ENCODE data around the gene DST. TPM values are rescaled to one million over a fixed set of nuclear protein-coding genes. Genes with fewer than 3 reads are reported as not detected.
A peak's percentile ranks its signal among the peaks of the same experiment; 100 is the strongest.

Gene DST
- total and polyA plus RNA-seq, 2 donors (not counting 1 experiment from before 2014, with no cell fraction given): 78.6 to 670 TPM

GRCh38 chr6:56416247-56416646 is 226.4 kb downstream of the DST start:
- no peak overlapping the region for H3K9ac ChIP-seq (ENCODE audit: insufficient read depth, low read length)
- H3K79me2 ChIP-seq (ENCODE audit: control insufficient read depth, insufficient read depth, low read length): no peaks in the 10 kb centered on the region
- H3K9me3 ChIP-seq (ENCODE audit: control insufficient read depth, insufficient read depth, low read depth, low read length): no peaks in the 10 kb centered on the region
- no peaks in the 10 kb centered on the region for H3K27me3 ChIP-seq (ENCODE audit: control insufficient read depth, insufficient read depth, low read length)
- H3K4me1 ChIP-seq (ENCODE audit: control insufficient read depth, extremely low read depth, insufficient read depth, low read length): no peaks in the 10 kb centered on the region
- no peak overlapping the region for H3K4me3 ChIP-seq (replicated peaks in 1 of 4; ENCODE audit: control extremely low read depth in 1 of 4, insufficient read depth in 1 of 4, low read depth in 3 of 4, low read length in 4 of 4)
- no peak overlapping the region for H3K27ac ChIP-seq (ENCODE audit: insufficient read depth, low read length)
- H3K4me2 ChIP-seq (ENCODE audit: extremely low read depth, insufficient read depth, low read length): peak overlapping the region; percentile 61
- no peaks in the 10 kb centered on the region for H3K36me3 ChIP-seq (ENCODE audit: control insufficient read depth, insufficient read depth, low read length)
- peak in 1 of 2 donors; percentile 68 for DNase-seq (ENCODE audit: low read depth in 2 of 2)
- H2AFZ ChIP-seq (ENCODE audit: low read length): peak overlapping the region; percentile 16
- H4K20me1 ChIP-seq (ENCODE audit: control insufficient read depth, extremely low read depth, insufficient read depth, low read length): no peaks in the 10 kb centered on the region
- TF ChIP-seq CTCF (conservative IDR thresholded peaks at IDR 0.05 in 1 of 2, IDR thresholded peaks at IDR 0.05 in 1 of 2; ENCODE audit: low read depth in 1 of 2, low read length in 2 of 2) (no peak), EZH2 (IDR thresholded peaks at IDR 0.05; ENCODE audit: low read length, missing control alignments) (no peak)

GRCh38 chr6:56408976-56409375 is 233.7 kb downstream of the DST start:
- H2AFZ ChIP-seq (ENCODE audit: low read length): no peak overlapping the region
- H3K4me1 ChIP-seq (ENCODE audit: control insufficient read depth, extremely low read depth, insufficient read depth, low read length): no peaks in the 10 kb centered on the region
- no peaks in the 10 kb centered on the region for H3K9me3 ChIP-seq (ENCODE audit: control insufficient read depth, insufficient read depth, low read depth, low read length)
- no peaks in the 10 kb centered on the region for H3K36me3 ChIP-seq (ENCODE audit: control insufficient read depth, insufficient read depth, low read length)
- H3K79me2 ChIP-seq (ENCODE audit: control insufficient read depth, insufficient read depth, low read length): no peaks in the 10 kb centered on the region
- DNase-seq (ENCODE audit: low read depth in 2 of 2): no peak
- no peaks in the 10 kb centered on the region for H3K27me3 ChIP-seq (ENCODE audit: control insufficient read depth, insufficient read depth, low read length)
- H4K20me1 ChIP-seq (ENCODE audit: control insufficient read depth, extremely low read depth, insufficient read depth, low read length): no peaks in the 10 kb centered on the region
- no peak overlapping the region for H3K4me2 ChIP-seq (ENCODE audit: extremely low read depth, insufficient read depth, low read length)
- TF ChIP-seq EZH2 (IDR thresholded peaks at IDR 0.05; ENCODE audit: low read length, missing control alignments) (no peak), CTCF (conservative IDR thresholded peaks at IDR 0.05 in 1 of 2, IDR thresholded peaks at IDR 0.05 in 1 of 2; ENCODE audit: low read depth in 1 of 2, low read length in 2 of 2) (no peak)
- H3K4me3 ChIP-seq (replicated peaks in 1 of 4; ENCODE audit: control extremely low read depth in 1 of 4, insufficient read depth in 1 of 4, low read depth in 3 of 4, low read length in 4 of 4): no peak overlapping the region
- no peak overlapping the region for H3K27ac ChIP-seq (ENCODE audit: insufficient read depth, low read length)
- no peak overlapping the region for H3K9ac ChIP-seq (ENCODE audit: insufficient read depth, low read length)
